Spleen (tissue), 7 donors: ENCODE results near the gene ATXN1.

ENCODE experiments used
- POLR2A ChIP-seq, 3 donors: fragments of 450-650 bp; IDR thresholded peaks; one replicate each; pipeline ENCODE4 v1.5.1; 2017; ENCODE audit warnings: antibody characterized with exemption in 3 of 3, mild to moderate bottlenecking in 1 of 3
- POLR2AphosphoS5 ChIP-seq, 3 donors: sonication (generic); formaldehyde crosslinking; IDR thresholded peaks; one replicate each; pipeline ENCODE4 v1.5.1; 2017; ENCODE audit warnings: antibody characterized with exemption in 3 of 3
- TF ChIP-seq, protein P1 (sequence below), 11 experiments: fragments of 200-600 bp in 7 of 11; fragments of 450-650 bp in 4 of 11; sonication (generic) in 4 of 11; IDR thresholded peaks in 8 of 11; conservative IDR thresholded peaks in 3 of 11; 1 replicate in 7 of 11; 2 replicates in 4 of 11; pipeline versions ENCODE4 v1.4.0 to v1.8.0; 2016 to 2021; ENCODE audit warnings: antibody characterized with exemption in 11 of 11, inconsistent platforms in 4 of 11, mild to moderate bottlenecking in 1 of 11
- donor health status: DM: no; HTN: no; CAD: no; lungs with moderate emphysema.
- donor health status: DM: no; HTN: no; CAD: no.
- donor health status: DM: no; HTN: no; CAD: no.

DNA sequence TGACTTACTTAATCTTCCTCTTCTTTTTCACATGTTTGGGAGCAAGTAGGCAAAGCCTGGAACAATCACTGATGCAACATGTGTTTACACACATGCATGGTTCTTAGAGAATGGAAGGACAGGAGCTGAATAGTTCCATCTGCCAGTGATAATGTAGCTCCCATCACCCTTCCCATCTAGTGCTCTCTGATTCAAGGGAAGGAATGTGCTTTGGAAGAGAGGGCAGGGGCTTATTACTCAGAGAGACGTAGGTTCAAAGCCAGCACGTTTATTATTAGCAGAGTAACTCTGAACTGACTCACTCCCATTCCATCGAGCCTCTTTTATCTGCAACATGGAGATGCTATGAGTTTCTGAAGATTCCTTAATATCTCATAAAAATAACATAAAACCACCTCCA is 311.0 kb downstream of the ATXN1 start:
- no peak for TF ChIP-seq POLR2A (IDR thresholded peaks at IDR 0.05)
- TF ChIP-seq, protein P1, sequence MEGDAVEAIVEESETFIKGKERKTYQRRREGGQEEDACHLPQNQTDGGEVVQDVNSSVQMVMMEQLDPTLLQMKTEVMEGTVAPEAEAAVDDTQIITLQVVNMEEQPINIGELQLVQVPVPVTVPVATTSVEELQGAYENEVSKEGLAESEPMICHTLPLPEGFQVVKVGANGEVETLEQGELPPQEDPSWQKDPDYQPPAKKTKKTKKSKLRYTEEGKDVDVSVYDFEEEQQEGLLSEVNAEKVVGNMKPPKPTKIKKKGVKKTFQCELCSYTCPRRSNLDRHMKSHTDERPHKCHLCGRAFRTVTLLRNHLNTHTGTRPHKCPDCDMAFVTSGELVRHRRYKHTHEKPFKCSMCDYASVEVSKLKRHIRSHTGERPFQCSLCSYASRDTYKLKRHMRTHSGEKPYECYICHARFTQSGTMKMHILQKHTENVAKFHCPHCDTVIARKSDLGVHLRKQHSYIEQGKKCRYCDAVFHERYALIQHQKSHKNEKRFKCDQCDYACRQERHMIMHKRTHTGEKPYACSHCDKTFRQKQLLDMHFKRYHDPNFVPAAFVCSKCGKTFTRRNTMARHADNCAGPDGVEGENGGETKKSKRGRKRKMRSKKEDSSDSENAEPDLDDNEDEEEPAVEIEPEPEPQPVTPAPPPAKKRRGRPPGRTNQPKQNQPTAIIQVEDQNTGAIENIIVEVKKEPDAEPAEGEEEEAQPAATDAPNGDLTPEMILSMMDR (IDR thresholded peaks at IDR 0.05 in 8 of 11, conservative IDR thresholded peaks at IDR 0.05 in 3 of 11) = no peak
- no peak for TF ChIP-seq POLR2AphosphoS5 (IDR thresholded peaks at IDR 0.05)
